CD4-positive, alpha-beta T cell (primary cell): Measurements from ENCODE around the gene PLCB1. TPM values are rescaled to one million over a fixed set of nuclear protein-coding genes. Genes with fewer than 3 reads are reported as not detected.
"Not testable (repeated sequence)": the region's sequence is repeated elsewhere in the genome, so short reads cannot be mapped to it uniquely, and the experiment has no call there.

Experiments
- ATAC-seq: fragments of 200-7000 bp; cut with Tn5 transposase; one replicate; pipeline ENCODE4 v1.10.0; 2022; ENCODE audit warnings: mild to moderate bottlenecking; ENCODE audit not compliant: poor library complexity
- CTCF ChIA-PET: fragments of 350-600 bp; sonication (Branson Sonifier 250); formaldehyde crosslinking; loops from one replicate; lab custom pipeline; 2021; ENCODE audit warnings: antibody characterized with exemption, inconsistent platforms; lab: Charles Lee
- POLR2A ChIA-PET: fragments of 350-600 bp; sonication (Branson Sonifier 250); formaldehyde crosslinking; loops from one replicate; lab custom pipeline; 2021; ENCODE audit warnings: antibody characterized with exemption, inconsistent platforms; lab: Charles Lee
- DNase-seq, 14 experiments: peaks; one replicate each; pipeline ENCODE4 v3.0.0-alpha.2; 2013 to 2020; ENCODE audit warnings: mixed read lengths in 2 of 14
- H3K27ac ChIP-seq, 2 donors: one replicate each; pipeline versions ENCODE4 v1.5.1 to v1.7.0; 2013; ENCODE audit warnings: low read length in 2 of 2, low read depth in 1 of 2, mild to moderate bottlenecking in 1 of 2
- H3K27me3 ChIP-seq, 2 experiments: 1 replicate in 1 of 2; 2 replicates in 1 of 2; pipeline versions ENCODE4 v1.6.1 to v1.7.0; 2013; ENCODE audit warnings: low read length in 2 of 2, control low read depth in 1 of 2, mild to moderate bottlenecking in 1 of 2, moderate library complexity in 1 of 2; ENCODE audit not compliant: insufficient read depth in 2 of 2, control insufficient read depth in 1 of 2
- H3K36me3 ChIP-seq: one replicate; pipeline ENCODE4 v1.6.1; 2013; ENCODE audit warnings: low read length, control low read depth; ENCODE audit not compliant: insufficient read depth
- H3K4me1 ChIP-seq: one replicate; pipeline ENCODE4 v1.6.1; 2013; ENCODE audit warnings: low read length, control low read depth; ENCODE audit not compliant: insufficient read depth
- H3K4me3 ChIP-seq: one replicate; pipeline ENCODE4 v1.5.1; 2013; ENCODE audit warnings: mild to moderate bottlenecking, low read length, moderate library complexity
- H3K9me3 ChIP-seq, 2 experiments: 1 replicate in 1 of 2; 2 replicates in 1 of 2; pipeline versions ENCODE4 v1.6.1 to v1.7.0; 2013; ENCODE audit warnings: low read length in 2 of 2, mild to moderate bottlenecking in 2 of 2, control low read depth in 1 of 2, moderate library complexity in 1 of 2; ENCODE audit not compliant: control insufficient read depth in 1 of 2, insufficient read depth in 1 of 2
- H3K27ac Mint-ChIP-seq: one replicate; pipeline ENCODE4 v1.8.0; 2020; ENCODE audit warnings: mixed read lengths
- H3K27me3 Mint-ChIP-seq: one replicate; pipeline ENCODE4 v1.8.0; 2021; ENCODE audit warnings: mixed read lengths
- H3K36me3 Mint-ChIP-seq: one replicate; pipeline ENCODE4 v1.8.0; 2021; ENCODE audit warnings: low read depth, mixed read lengths
- H3K4me1 Mint-ChIP-seq: one replicate; pipeline ENCODE4 v1.8.0; 2021; ENCODE audit warnings: low read depth, mixed read lengths
- H3K4me3 Mint-ChIP-seq: one replicate; pipeline ENCODE4 v1.8.0; 2020; ENCODE audit warnings: mild to moderate bottlenecking, mixed read lengths
- H3K9me3 Mint-ChIP-seq: one replicate; pipeline ENCODE4 v1.8.0; 2020; ENCODE audit warnings: mixed read lengths
- intact Hi-C, 2 experiments: fragments of 100-400 bp; cut with DNase I in 1 of 2; cut with micrococcal nuclease in 1 of 2; formaldehyde crosslinking; loops; one replicate each; pipeline versions ENCODE4 v1.15.1 to v1.9.0; 2023 to 2025; cut with DNase I, micrococcal nuclease
- total RNA-seq, 174 experiments: library from RNA in 2 of 174; stranded (reverse) in 2 of 174; gene quantifications; one replicate each; pipeline ENCODE4 v1.2.3 and lab custom pipeline; 2021 to 2026
- TF ChIP-seq, protein P1 (sequence below): fragments of 200-600 bp; IDR thresholded peaks from one replicate; pipeline ENCODE4 v1.8.0; 2022; ENCODE audit warnings: antibody characterized with exemption, mild to moderate bottlenecking

Gene PLCB1
- total RNA-seq, 2 experiments from 2014 or later, result 3.8 to 5.6 TPM

DNA sequence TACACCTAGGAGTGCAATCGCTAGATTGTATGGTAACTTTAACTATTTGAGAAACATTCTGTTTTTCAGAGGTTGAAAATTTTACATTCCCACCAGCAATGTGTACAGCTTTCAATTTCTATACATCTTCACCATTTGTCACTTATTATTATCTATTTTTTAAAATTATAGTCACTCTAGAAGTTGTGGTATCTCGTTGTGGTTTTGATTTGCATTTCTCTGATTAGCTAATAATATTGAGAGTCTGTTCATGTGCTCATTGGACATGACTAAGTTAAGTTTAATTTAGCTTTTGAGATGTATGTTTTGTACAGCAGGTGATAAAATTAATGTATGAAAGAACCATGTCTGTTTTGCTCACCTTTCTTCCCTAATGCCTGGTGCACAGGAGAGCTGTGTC is 34.8 kb upstream of the PLCB1 start:
- no peak overlapping the region for H3K4me3 ChIP-seq
- no peak overlapping the region for H3K27ac ChIP-seq
- H3K36me3 Mint-ChIP-seq, result no peaks in the 10 kb centered on the region
- DNase-seq (no peak), ATAC-seq (no peak)
- H3K4me1 Mint-ChIP-seq, result no peaks in the 10 kb centered on the region
- POLR2A ChIA-PET, result no interaction called here
- H3K4me3 Mint-ChIP-seq, result no peak overlapping the region
- TF ChIP-seq, protein P1, sequence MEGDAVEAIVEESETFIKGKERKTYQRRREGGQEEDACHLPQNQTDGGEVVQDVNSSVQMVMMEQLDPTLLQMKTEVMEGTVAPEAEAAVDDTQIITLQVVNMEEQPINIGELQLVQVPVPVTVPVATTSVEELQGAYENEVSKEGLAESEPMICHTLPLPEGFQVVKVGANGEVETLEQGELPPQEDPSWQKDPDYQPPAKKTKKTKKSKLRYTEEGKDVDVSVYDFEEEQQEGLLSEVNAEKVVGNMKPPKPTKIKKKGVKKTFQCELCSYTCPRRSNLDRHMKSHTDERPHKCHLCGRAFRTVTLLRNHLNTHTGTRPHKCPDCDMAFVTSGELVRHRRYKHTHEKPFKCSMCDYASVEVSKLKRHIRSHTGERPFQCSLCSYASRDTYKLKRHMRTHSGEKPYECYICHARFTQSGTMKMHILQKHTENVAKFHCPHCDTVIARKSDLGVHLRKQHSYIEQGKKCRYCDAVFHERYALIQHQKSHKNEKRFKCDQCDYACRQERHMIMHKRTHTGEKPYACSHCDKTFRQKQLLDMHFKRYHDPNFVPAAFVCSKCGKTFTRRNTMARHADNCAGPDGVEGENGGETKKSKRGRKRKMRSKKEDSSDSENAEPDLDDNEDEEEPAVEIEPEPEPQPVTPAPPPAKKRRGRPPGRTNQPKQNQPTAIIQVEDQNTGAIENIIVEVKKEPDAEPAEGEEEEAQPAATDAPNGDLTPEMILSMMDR, result no peak
- H3K27ac Mint-ChIP-seq, result no peak overlapping the region
- no peaks in the 10 kb centered on the region for H3K27me3 ChIP-seq
- H3K4me1 ChIP-seq, result no peaks in the 10 kb centered on the region
- CTCF ChIA-PET, result no interaction called here
- intact Hi-C loops, result no loop called here
- H3K9me3 ChIP-seq, result no peaks in the 10 kb centered on the region
- no peaks in the 10 kb centered on the region for H3K36me3 ChIP-seq
- H3K27me3 Mint-ChIP-seq, result peaks cover 14% of the 10 kb centered on the region
- H3K9me3 Mint-ChIP-seq, result no peaks in the 10 kb centered on the region

DNA sequence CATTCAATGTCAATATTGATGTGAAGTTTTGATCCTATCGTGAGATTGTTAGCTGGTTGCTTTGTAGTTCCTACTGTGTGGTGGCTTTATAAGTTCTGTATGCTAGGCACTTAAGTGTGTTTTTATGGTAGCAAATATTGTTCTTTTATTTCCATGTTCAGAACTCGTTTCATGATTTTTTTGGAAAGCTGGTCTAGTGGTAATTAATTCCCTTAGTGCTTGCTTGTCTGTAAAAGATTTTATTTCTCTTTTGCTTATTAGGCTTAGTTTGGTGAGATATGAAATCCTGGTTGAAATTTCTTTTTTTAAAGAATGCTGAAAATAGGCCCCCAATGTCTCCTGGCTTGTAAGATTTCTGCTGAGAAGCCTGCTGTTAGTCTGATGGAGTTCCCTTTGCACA is 27.8 kb upstream of the PLCB1 start:
- Mint-ChIP-seq H3K36me3 (no peaks in the 10 kb centered on the region), H3K27ac (no peak overlapping the region), H3K4me3 (no peak overlapping the region), H3K9me3 (peaks cover 10% of the 10 kb centered on the region), H3K27me3 (no peaks in the 10 kb centered on the region), H3K4me1 (no peaks in the 10 kb centered on the region)
- TF ChIP-seq, protein P1, result no peak
- intact Hi-C loops, result no loop called here
- ChIA-PET POLR2A (no interaction called here), CTCF (no interaction called here)
- H3K4me1 ChIP-seq, result no peaks in the 10 kb centered on the region
- H3K27ac ChIP-seq, result no peak overlapping the region
- H3K36me3 ChIP-seq, result no peaks in the 10 kb centered on the region
- no peak for DNase-seq
- no peak for ATAC-seq
- no peaks in the 10 kb centered on the region for H3K27me3 ChIP-seq
- peaks cover 8 to 19% of the 10 kb centered on the region in 2 experiments for H3K9me3 ChIP-seq
- H3K4me3 ChIP-seq, result no peak overlapping the region

DNA sequence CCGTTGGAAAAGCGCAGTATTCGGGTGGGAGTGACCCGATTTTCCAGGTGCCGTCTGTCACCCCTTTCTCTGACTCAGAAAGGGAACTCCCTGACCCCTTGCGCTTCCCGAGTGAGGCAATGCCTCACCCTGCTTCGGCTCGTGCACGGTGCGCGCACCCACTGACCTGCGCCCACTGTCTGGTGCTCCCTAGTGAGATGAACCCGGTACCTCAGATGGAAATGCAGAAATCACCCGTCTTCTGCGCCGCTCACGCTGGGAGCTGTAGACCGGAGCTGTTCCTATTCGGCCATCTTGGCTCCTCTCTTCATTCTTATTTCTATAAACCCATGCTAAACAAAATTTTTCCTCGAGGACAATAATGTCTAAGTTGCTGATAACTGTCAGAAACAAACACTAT is 17.5 kb upstream of the PLCB1 start:
- H3K4me3 ChIP-seq, POLR2A ChIA-PET, H3K27ac Mint-ChIP-seq, H3K4me1 ChIP-seq, H3K36me3 ChIP-seq, H3K9me3 ChIP-seq, H3K4me1 Mint-ChIP-seq, DNase-seq, H3K27ac ChIP-seq, H3K9me3 Mint-ChIP-seq, H3K4me3 Mint-ChIP-seq, intact Hi-C loops, H3K27me3 ChIP-seq, ATAC-seq, CTCF ChIA-PET, H3K36me3 Mint-ChIP-seq: not testable (repeated sequence)
- peaks cover 15% of the 10 kb centered on the region for H3K27me3 Mint-ChIP-seq

DNA sequence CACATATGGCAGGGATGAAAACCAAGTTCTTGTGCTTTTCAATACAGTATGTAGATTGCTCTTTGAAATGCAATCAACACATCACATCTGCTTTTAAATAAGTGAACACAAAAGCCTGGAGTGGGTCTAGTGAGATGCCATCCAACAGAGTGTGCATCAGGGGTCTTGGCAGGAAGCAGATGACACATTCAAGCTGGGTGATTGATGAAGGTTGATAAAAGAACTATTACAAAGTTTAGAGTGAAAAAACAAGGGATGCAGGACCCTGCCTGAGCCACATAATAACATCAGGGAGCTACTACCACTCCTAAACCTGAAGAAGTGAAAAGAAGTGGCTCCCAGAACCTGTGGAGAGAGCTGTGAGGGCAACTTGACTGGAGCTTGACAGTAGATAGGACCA is 16.6 kb upstream of the PLCB1 start:
- Mint-ChIP-seq H3K36me3 (no peaks in the 10 kb centered on the region), H3K4me3 (no peak overlapping the region), H3K27me3 (peaks cover 15% of the 10 kb centered on the region), H3K4me1 (no peaks in the 10 kb centered on the region), H3K27ac (no peak overlapping the region), H3K9me3 (no peaks in the 10 kb centered on the region)
- intact Hi-C loops, result no loop called here
- POLR2A ChIA-PET, result no interaction called here
- no peak for ATAC-seq
- TF ChIP-seq, protein P1, result no peak
- Histone ChIP-seq H3K4me3 (no peak overlapping the region), H3K36me3 (no peaks in the 10 kb centered on the region), H3K27me3 (no peaks in the 10 kb centered on the region), H3K9me3 (no peaks in the 10 kb centered on the region), H3K27ac (no peak overlapping the region), H3K4me1 (no peaks in the 10 kb centered on the region)
- no peak for DNase-seq
- CTCF ChIA-PET, result no interaction called here
